SW 1271 (cell line): ENCODE results near the gene CPLX1.
A peak's percentile ranks its signal among the peaks of the same experiment; 100 is the strongest.
"Not testable (repeated sequence)": the region's sequence is repeated elsewhere in the genome, so short reads cannot be mapped to it uniquely, and the experiment has no call there.

Source experiments
- DNase-seq, 2 experiments: peaks; one replicate each; lab custom pipeline; 2025; lab: John Stamatoyannopoulos, UW

The CPLX1 gene

DNA sequence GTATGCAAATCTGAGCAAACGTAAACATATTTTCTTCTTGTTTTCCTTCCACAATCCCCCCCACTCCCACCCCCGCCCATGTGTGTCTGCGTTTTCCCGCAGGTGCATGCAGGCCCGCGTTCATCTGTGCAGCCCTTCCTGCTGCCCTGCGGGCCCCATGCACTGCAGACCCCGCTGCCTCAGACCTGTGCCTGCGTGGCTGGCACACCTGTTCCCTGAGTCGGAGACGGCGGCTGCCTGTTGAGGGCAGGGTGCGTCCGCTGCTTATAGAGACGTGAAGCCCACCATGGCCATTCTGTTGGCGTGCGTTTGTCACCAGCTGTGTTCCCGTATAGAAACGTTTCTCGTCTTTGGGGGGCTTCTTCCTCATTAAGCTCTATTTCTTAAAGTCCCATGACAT lies 68.8 kb downstream of the CPLX1 start:
- no peak for DNase-seq

DNA sequence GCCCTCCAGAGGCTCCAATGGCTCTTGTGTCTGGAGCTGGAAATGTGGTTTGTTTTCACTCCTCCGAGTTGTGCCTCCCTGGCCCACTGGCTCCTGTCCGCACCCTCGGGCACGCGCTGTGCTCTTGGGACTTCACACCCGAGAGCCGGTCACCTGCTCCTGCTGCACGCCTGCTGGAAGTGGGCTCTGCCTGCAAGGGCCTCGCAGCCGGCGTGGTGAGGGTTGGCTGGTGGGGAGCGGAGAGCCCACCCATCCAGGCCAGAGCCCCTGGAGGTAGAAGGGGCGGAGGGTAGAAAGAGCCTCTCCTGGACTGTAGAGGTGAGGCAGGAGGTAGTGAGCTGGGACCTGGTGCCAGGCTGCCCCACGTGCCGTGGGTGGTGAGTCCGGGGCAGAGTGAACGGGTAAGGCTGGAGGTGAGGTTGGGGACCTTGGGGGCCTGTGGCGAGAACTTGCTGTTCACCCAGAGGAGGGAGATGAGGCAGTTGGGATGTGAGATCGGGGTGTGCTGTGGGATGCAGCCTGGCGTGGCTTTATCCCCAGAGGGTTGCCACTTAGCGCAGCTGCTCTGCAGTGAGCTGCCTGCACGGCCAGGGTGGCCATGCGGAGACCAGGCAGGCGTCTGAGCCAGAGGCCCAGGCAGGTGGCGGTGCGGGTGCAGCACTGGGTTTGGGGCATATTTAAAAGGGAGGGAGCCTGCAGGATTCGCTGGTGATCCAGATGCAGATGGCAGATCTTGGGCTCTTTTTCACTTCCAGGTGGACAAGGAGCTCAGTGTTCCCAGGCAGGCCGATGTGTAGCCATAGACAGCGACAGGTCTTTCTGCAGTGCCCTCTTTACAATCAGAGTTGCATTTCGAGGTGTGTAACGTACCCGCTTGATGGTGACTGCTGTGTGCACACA lies 71.5 kb downstream of the CPLX1 start:
- no peak for DNase-seq

DNA sequence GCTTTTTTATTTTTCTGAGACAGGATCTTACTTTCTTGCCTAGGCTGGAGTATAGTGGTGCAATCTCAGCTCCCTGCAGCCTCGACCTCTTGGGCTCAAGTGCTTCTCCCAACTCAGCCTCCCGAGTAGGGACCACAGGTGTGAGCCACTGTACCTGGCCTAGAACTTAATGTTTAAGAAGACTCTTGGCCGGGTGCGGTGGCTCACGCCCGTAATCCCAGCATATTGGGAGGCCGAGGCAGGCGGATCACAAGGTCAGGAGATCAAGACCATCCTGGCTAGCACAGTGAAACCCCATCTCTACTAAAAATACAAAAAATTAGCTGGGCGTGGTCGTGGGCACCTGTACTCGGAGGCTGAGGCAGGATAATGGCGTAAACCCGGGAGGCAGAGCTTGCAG lies 72.7 kb downstream of the CPLX1 start:
- DNase-seq = not testable (repeated sequence)

DNA sequence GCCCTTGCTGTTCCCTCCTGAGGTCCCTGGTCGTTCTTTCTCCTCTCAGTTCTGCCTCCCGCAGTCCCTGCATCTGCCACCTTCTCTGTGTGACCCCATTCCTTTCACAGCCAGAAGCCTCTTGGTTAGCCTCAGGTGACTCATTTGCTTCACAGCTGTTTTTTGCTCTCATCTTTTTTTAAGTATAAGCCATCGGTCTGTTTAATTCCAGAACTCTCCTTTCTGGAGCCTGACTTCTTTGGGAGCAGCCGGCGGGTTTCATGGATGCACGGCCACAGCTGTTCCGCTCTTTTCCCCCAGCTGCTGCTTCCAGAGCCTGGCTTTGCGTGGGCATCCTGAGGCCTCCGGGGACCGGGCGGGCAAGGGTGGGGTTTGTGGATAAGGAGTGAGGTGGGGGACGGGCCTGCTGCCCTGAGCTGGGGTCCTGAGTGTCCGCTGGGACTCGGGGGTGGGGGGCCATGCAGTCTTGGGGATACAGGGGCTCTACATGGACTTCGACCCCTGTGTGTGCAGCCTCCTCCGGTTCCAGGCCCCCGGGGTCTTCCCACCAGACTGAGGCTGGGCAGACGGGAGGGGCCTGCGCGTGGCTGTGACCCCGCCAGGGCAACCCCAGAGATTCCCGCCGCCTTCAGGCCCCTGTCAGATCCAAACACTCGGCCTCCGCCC lies 73.6 kb downstream of the CPLX1 start:
- no peak for DNase-seq

GRCh38 chr4:751676-752075 lies 74.3 kb downstream of the CPLX1 start:
- no peak for DNase-seq

DNA sequence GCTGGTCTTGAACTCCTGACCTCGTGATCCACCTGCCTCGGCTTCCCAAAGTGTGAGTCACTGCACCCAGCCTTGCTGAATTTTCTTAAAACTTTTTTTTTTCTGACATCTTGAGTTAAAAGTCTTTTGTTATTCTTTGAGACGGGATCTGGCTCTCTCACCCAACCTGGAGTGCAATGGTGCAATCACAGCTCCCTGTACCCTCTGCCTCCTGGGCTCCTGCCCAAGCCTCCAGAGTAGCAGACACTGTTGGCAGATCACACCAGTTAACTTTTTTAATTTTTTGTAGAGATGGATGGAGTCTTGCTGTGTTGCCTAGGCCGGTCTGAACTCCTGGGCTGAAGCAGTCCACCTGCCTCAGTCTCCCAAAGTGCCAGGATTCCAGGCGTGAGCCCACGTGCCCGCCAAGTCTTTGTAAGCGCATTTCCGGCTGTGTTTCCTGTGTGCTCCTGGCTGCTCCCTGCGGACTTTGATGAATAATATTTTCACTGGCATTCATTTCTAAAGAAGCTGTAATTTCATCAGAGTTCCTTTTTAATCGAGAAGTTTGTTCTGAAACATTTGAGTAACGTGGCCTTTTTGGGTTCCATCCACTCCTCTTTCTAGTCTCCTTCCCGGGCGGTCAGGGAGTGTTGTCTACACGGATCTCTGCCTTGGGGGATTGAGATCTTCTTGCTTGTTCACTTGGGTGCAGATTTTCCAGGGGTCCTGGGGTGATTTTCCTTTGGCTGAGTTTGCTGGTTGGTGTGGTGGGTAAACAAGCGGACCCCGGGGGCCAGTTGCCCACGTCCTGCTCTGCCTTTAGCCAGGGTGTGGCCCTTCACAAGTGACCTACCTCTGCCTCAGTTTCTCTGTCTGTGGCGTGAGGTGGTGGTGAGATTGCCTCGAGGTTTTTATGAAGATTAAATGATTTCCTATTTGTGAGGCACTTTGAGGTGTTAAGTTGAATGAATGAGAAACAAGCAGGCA lies 75.9 kb downstream of the CPLX1 start:
- DNase-seq = no peak

DNA sequence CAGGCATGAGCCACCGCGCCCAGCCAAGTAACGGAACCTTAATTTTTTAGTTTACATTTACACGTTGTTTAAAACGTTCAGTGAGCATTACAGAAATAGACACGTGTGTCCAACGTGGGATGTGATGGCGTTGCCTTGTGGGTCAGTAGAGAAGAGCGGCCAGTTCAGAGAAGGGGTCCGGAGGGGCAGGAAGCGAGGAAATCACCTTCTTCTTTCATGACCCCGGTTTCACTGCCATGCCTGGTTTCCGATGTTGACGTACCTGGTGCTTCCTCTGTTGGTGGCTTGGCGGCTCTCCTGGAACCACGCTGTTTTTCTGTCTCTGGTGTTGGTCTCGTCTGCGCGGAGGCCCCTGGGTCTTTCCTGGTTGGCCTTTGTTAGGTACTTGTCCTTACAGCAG lies 77.5 kb downstream of the CPLX1 start:
- no peak for DNase-seq

DNA sequence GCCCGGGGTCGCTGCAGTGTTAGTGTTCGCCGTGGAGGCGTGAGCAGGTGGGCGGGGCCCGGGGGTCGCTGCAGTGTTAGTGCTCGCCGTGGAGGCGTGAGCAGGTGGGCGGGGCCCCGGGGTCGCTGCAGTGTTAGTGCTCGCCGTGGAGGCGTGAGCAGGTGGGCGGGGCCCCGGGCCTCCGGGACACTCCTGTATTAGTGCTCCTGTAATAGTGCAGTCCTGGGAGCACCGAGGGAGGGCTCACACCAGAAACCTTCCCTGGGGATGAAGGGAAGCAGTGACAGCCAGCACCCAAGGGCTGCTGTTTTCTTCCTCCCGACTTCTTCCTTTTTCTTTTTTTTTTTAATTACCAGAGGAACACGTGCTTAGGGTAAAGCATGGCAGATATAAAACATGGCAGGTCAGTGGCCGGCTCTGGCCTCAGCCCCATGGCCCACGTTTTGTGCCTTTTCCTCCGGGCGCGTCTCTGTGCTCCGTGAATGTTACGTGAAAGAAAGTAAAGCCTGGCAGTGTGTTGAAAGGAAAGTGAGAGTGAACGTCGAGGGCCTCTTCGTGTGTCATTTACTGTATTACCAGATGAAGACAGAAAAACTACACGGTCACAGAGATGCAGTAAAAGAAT lies 78.3 kb downstream of the CPLX1 start:
- DNase-seq = no peak

DNA sequence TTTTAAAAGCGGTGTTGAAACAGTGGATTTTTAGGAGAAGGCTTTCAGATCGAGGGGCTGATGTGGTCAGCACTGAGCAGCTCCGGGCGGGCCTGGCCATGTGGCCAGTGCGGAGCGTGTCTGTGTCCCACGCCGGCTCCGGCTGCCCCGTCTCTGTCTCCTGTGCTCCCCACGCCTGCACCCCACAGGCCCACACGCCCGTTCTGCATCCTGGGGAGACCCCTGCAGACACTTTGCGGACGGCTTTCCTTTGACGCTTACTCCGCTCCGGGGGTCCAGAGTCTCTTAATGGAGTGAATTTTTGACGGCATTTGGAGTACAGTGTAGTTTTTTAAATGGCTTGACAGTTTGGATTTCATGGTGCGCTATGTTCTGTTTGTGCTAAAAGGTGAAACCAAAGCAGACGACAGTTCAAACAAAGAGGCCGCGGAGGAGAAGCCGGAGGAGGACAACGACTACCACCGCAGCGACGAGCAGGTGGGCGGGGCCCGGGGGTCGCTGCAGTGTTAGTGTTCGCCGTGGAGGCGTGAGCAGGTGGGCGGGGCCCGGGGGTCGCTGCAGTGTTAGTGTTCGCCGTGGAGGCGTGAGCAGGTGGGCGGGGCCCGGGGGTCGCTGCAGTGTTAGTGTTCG lies 81.6 kb downstream of the CPLX1 start:
- no peak for DNase-seq

- peak in 1 of 2 experiments; percentile 25 for DNase-seq
Observed at GRCh38 chr4:743463-744211, 82.3 kb downstream of the CPLX1 start.

DNA sequence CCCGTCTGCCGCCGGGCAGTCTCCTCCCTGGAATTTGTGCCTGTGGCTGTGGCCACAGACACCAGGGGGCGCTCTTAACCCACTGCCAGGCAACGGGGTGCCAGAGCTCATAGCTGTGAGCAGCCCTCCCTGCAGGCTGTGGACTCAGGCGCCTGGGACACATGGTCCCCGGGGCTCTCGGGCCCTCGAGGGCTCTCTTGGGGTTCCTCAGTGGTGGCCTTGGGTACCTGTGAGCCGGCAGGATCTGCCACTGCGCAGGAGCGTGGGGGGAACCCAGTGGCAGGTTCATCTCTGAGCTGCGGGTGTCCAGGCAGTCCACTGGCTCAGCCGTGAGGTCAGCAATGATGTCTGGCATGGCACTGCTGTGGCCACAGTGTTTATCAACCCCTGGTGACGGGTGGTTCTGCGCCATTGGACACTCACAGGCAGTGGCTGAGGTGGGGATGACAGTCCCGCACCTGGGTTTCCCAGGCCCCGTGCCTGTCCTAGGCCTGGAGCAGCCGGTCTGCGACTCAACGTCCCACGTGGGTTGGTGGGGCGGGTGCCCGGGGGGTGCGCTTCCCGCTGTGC lies 83.1 kb downstream of the CPLX1 start:
- DNase-seq = peak in 1 of 2 experiments; percentile 26

DNA sequence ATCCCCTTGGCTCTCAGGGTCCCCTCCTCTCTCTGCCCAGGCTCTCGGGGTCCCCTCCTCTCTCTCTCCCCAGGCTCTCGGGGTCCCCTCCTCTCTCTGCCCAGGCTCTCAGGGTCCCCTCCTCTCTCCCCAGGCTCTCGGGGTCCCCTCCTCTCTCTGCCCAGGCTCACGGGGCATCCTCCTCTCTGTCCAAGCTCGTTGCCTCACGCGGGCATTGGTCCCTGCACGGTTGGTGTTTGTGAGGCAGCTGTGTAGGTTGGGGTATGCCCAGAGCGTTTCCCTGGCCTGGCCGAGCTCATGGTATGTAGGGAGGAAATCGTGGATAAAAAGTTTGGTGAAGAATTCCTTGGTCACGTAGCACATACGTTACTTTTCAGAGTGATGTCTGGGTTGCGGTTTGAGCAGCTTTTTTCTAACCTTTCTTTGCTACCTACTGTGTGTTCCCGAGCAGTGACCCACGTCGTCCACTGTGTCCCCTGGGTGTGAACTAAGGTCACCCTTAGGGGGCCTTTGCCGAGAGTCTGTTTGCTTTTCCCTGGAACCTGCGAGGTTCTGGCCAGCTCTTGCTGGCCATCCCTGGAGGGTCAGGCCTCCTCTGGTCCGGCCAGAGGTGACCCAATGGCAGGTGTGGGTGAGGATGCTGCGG lies 83.7 kb downstream of the CPLX1 start:
- no peak for DNase-seq

GRCh38 chr4:740656-741282 lies 85.2 kb downstream of the CPLX1 start:
- DNase-seq = no peak

DNA sequence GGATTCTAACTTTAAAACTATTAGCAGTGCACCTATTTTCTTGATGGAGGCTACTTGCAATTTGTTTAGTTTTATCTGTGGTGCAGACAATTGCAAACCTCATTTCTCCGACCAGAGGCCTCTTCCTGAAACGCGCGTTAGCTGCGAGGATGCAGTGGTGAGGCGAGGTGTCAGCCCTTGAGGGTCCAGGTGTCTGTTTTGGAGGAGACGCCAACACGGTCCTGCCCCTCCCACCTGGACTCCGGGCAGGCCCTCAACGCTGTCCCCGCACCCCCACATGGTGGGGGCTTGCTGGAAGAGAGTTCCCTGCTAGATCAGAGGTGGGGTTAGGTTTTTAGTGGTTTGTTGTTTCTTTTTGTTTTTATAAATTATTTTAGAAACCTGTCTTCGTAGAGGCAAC lies 85.9 kb downstream of the CPLX1 start:
- no peak for DNase-seq

DNA sequence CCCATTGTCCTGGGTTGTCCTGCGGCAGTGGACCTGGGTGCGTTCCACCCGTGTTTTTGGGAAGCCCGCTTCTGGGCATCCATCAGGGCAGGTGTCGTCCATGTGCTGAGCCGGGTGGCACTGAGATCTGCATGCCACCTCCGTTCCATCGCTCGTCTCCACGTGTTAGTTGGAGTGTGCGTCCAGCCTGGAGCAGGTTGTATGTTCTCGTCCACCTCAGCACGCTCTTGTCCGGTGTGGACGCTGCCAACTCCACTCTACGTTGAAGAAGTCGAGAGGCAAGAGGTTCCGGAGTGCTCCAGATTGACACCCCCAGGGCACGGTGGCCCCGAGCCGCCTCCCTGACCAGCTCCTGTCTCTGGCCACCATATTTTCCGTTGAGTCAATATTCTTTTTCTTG lies 86.4 kb downstream of the CPLX1 start:
- DNase-seq = no peak

DNA sequence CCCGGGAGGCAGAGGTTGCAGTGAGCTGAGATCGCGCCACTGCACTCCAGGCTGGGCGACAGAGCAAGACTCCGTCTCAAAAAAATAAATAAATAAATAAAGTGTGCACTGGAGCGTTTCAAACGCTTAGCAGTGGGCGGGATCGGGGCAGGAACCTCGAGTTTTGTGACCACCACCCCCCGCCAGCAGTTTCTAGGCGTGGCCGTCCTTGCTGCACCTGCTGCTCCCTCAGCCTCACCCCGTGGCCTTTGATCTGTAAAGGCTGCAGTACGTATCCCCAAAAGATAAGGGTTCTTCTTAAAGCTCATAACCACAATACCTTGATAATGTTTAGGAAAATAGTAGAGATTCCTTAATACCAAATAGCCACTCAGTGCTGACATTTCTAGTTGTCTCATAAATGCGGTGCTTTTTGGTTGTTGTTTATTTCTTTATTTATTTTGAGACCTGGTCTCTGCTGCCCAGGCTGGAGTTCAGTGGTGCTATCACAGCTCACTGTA lies 87.1 kb downstream of the CPLX1 start:
- no peak for DNase-seq

DNA sequence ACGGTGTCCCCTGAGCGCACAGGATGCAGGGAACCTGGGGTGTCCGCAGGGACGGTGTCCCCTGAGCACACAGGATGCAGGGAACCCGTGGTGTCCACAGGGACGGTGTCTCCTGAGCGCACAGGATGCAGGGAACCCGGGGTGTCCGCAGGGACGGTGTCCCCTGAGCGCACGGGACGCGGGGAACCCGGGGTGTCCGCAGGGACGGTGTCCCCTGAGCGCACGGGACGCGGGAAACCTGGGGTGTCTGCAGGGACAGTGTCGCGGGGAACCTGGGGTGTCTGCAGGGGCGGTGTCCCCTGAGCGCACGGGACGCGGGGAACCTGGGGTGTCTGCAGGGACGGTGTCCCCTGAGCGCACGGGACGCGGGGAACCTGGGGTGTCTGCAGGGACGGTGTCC lies 89.4 kb downstream of the CPLX1 start:
- DNase-seq = not testable (repeated sequence)

DNA sequence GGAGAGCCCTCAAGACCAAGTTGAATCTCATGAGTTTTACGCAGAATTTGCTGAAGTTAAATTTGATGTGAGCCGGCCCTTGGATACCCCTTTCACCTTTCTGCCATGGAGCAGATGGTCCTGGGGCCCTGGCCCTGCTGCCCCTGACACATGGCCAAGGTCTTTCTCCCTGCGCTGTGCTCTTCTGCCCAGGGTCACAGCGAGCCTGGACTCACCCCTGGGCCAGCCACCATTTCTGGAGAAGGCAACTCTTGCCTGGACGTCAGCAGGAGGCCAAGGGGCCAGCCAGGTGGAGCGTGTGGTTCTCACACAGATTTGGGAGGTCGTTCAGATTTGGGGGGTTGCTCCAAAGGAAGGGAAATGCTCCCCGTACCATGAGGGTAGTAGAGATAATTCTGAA lies 90.3 kb downstream of the CPLX1 start:
- DNase-seq = no peak
